Hepatocyte (in vitro differentiated cells): ENCODE measurements around the gene C17orf100. TPM values are rescaled to one million over a fixed set of nuclear protein-coding genes. Genes with fewer than 3 reads are reported as not detected.

ENCODE experiments used
- DNase-seq: peaks from one replicate; pipeline ENCODE4 v3.0.0-alpha.2; 2016; ENCODE audit warnings: low spot score
- H2AFZ ChIP-seq: fragments of 200-600 bp; sonication (generic); 2 replicates; pipeline ENCODE4 v1.6.0; 2016; ENCODE audit warnings: antibody characterized with exemption, mild to moderate bottlenecking
- H3K27ac ChIP-seq: fragments of 200-600 bp; sonication (generic); 2 replicates; pipeline ENCODE4 v1.5.1; 2016; ENCODE audit warnings: mild to moderate bottlenecking
- H3K27me3 ChIP-seq: fragments of 200-600 bp; sonication (generic); 2 replicates; pipeline ENCODE4 v1.6.1; 2016
- H3K36me3 ChIP-seq: fragments of 200-600 bp; sonication (generic); replicated peaks from 2 replicates; pipeline ENCODE4 v1.5.1; 2016; ENCODE audit warnings: low read depth; ENCODE audit not compliant: insufficient read depth
- H3K4me1 ChIP-seq: fragments of 200-600 bp; sonication (generic); 2 replicates; pipeline ENCODE4 v1.5.1; 2016; ENCODE audit warnings: mild to moderate bottlenecking, moderate library complexity; ENCODE audit not compliant: insufficient read depth
- H3K4me2 ChIP-seq: fragments of 200-600 bp; sonication (generic); 2 replicates; pipeline ENCODE4 v1.6.0; 2016
- H3K4me3 ChIP-seq: fragments of 200-600 bp; sonication (generic); 2 replicates; pipeline ENCODE4 v1.5.1; 2016; ENCODE audit warnings: mild to moderate bottlenecking
- H3K79me2 ChIP-seq: fragments of 200-600 bp; sonication (generic); 2 replicates; pipeline ENCODE4 v1.6.0; 2017; ENCODE audit warnings: mild to moderate bottlenecking
- H3K9me2 ChIP-seq: fragments of 200-600 bp; sonication (generic); replicated peaks from 2 replicates; pipeline ENCODE4 v1.6.0; 2017; ENCODE audit warnings: mild to moderate bottlenecking; ENCODE audit not compliant: insufficient read depth
- H3K9me3 ChIP-seq: fragments of 200-600 bp; sonication (generic); 2 replicates; pipeline ENCODE4 v1.5.1; 2016; ENCODE audit warnings: low read depth, mild to moderate bottlenecking
- H4K20me1 ChIP-seq: fragments of 200-600 bp; sonication (generic); 2 replicates; pipeline ENCODE4 v1.6.0; 2016; ENCODE audit warnings: mild to moderate bottlenecking; ENCODE audit not compliant: insufficient read depth, poor library complexity, severe bottlenecking
- CTCF ChIP-seq: fragments of 200-600 bp; sonication (generic); IDR thresholded peaks from 2 replicates; pipeline ENCODE4 v1.5.1; 2016; ENCODE audit warnings: antibody characterized with exemption, mild to moderate bottlenecking; ENCODE audit not compliant: poor library complexity
- EZH2 ChIP-seq: fragments of 200-600 bp; sonication (generic); IDR thresholded peaks from 2 replicates; pipeline ENCODE4 v1.6.1; 2016; ENCODE audit warnings: antibody characterized with exemption, mild to moderate bottlenecking, borderline replicate concordance
- EZH2phosphoT487 ChIP-seq: fragments of 200-600 bp; sonication (generic); IDR thresholded peaks from one replicate; pipeline ENCODE4 v1.6.1; 2018; ENCODE audit warnings: antibody characterized with exemption, mild to moderate bottlenecking, low read depth, moderate library complexity; ENCODE audit not compliant: unreplicated experiment, severe bottlenecking
- WGBS: methylation state at CpG from one replicate; pipeline ENCODE4 v1.1.6; 2016; ENCODE audit warnings: low lambda C conversion rate; ENCODE audit errors: missing lambda C conversion rate; 5-methylcytosine and 5-hydroxymethylcytosine counted together
- microRNA-seq: library from miRNA; unstranded; fragments of <30 nt; microRNA quantifications from one replicate; pipeline ENCODE4, GENCODE V29; 2017
- polyA plus RNA-seq: library from polyadenylated mRNA; unstranded; fragments of >200 nt; fragmentation: Nextera tagmentation; extraction: Ambion mirVana; gene quantifications from 2 replicates; pipeline ENCODE4 v1.2.1, GENCODE V29; 2016
- small RNA-seq: library from RNA; depleted of rRNA; stranded (forward); fragments of <200 nt; gene quantifications from one replicate; pipeline ENCODE3, GENCODE V24; 2014
- total RNA-seq: library from RNA; depleted of rRNA; stranded (reverse); fragments of >200 nt; gene quantifications from 2 replicates; pipeline ENCODE4 v1.2.3, GENCODE V29; 2014

The C17orf100 gene
- total and polyA plus RNA-seq, 2 experiments from 2014 or later = 4.5 to 5.5 TPM

GRCh38 chr17:6702567-6703215, 51.1 kb downstream of the C17orf100 start:
- Histone ChIP-seq H4K20me1 (no peaks in the 10 kb centered on the region), H3K9me3 (no peaks in the 10 kb centered on the region), H3K27me3 (no peaks in the 10 kb centered on the region), H3K9me2 (no peaks in the 10 kb centered on the region), H3K36me3 (no peaks in the 10 kb centered on the region), H3K4me2 (no peak overlapping the region), H3K4me1 (peaks cover 18% of the 10 kb centered on the region), H3K79me2 (no peaks in the 10 kb centered on the region), H3K27ac (no peak overlapping the region), H2AFZ (no peak overlapping the region), H3K4me3 (no peak overlapping the region)
- TF ChIP-seq EZH2 (no peak), CTCF (no peak), EZH2phosphoT487 (no peak)
- DNase-seq = no peak
- 95% methylated on average over 15 of the region's 16 CpGs for WGBS

Small RNAs within 50 kb of the gene (microRNA-seq; reads per million reads assigned to microRNA genes)
- not detected for gene MIR4520-1
- not detected for gene MIR4520-2

Small RNAs within 50 kb of the gene (small RNA-seq; reads per million reads assigned to genes)
- not detected for gene MIR4520-1

Other genes starting within 250 kb of the C17orf100 start
- gene AIPL1, start 216.6 kb upstream of the C17orf100 start, total RNA-seq = not detected in 2 replicates
- gene AIPL1, start 216.6 kb upstream of the C17orf100 start, polyA plus RNA-seq = not detected in 2 replicates
- 3.9 and 5.4 TPM in 2 replicates for gene PIMREG, start 207.3 kb upstream of the C17orf100 start, total RNA-seq
- gene PIMREG, start 207.3 kb upstream of the C17orf100 start, polyA plus RNA-seq = 10.5 and 11.8 TPM in 2 replicates
- 1.5 and 1.6 TPM in 2 replicates for gene PITPNM3, start 95.2 kb upstream of the C17orf100 start, total RNA-seq
- 2.0 and 2.1 TPM in 2 replicates for gene PITPNM3, start 95.2 kb upstream of the C17orf100 start, polyA plus RNA-seq
- gene KIAA0753, start 11.1 kb upstream of the C17orf100 start, total RNA-seq = 10.9 and 12.0 TPM in 2 replicates
- gene KIAA0753, start 11.1 kb upstream of the C17orf100 start, polyA plus RNA-seq = 4.0 and 6.0 TPM in 2 replicates
- 61.0 and 106 TPM in 2 replicates for gene TXNDC17, start 10.7 kb upstream of the C17orf100 start, total RNA-seq
- 366 and 406 TPM in 2 replicates for gene TXNDC17, start 10.7 kb upstream of the C17orf100 start, polyA plus RNA-seq
- gene MED31, start 157 bp upstream of the C17orf100 start, total RNA-seq = 13.8 and 14.5 TPM in 2 replicates
- 43.0 and 44.2 TPM in 2 replicates for gene MED31, start 157 bp upstream of the C17orf100 start, polyA plus RNA-seq
- gene SLC13A5, start 61.6 kb downstream of the C17orf100 start, total RNA-seq = 15.2 and 18.5 TPM in 2 replicates
- 7.3 and 7.5 TPM in 2 replicates for gene SLC13A5, start 61.6 kb downstream of the C17orf100 start, polyA plus RNA-seq
- 3.3 and 4.1 TPM in 2 replicates for gene XAF1, start 104.3 kb downstream of the C17orf100 start, total RNA-seq
- gene XAF1, start 104.3 kb downstream of the C17orf100 start, polyA plus RNA-seq = 1.2 and 1.9 TPM in 2 replicates
- not detected in 2 replicates for gene FBXO39, start 124.5 kb downstream of the C17orf100 start, total RNA-seq
- 0.28 TPM in 1 of 2 replicates, not detected in the other for gene FBXO39, start 124.5 kb downstream of the C17orf100 start, polyA plus RNA-seq
- gene TEKT1, start 180.0 kb downstream of the C17orf100 start, total RNA-seq = 0.07 TPM in 1 of 2 replicates, not detected in the other
- gene TEKT1, start 180.0 kb downstream of the C17orf100 start, polyA plus RNA-seq = not detected in 2 replicates